Renal cortex interstitium (tissue), 11 donors: ENCODE results near the gene ARL6IP5. TPM values are rescaled to one million over a fixed set of nuclear protein-coding genes. Genes with fewer than 3 reads are reported as not detected.
A peak's percentile ranks its signal among the peaks of the same experiment; 100 is the strongest.

Source experiments
- DNase-seq, 11 donors: peaks; one replicate each; pipeline ENCODE4 v3.0.0-alpha.2; 2013; ENCODE audit warnings: low read depth in 9 of 11, low spot score in 4 of 11; ENCODE audit errors: extremely low read depth in 1 of 11
- polyA plus RNA-seq, 3 donors: library from polyadenylated mRNA; unstranded; fragments of 120-200 nt; gene quantifications; one replicate each; pipeline ENCODE4 v1.2.1, GENCODE V29; 2013; ENCODE audit not compliant: insufficient read length in 3 of 3

ARL6IP5 gene
- polyA plus RNA-seq, 3 donors: 90.5 to 105 (median 92.1) TPM

- peak in 9 of 11 donors; percentile 67 to 86 (median 82) for DNase-seq
These were observed 4.4 kb upstream of the ARL6IP5 start, which contains the start of gene UBA3 for GRCh38 chr3:69080233-69080920. Gene UBA3 (minus strand): TSS chr3:69080365. CDS start chr3:69080353, 12 bp downstream.

- DNase-seq: no peak
These were observed 3.0 kb upstream of the ARL6IP5 start for GRCh38 chr3:69081583-69082262.

GRCh38 chr3:69082361-69082760, 2.4 kb upstream of the ARL6IP5 start:
- no peak for DNase-seq

- DNase-seq: peak in 1 of 11 donors; percentile 18
These were observed 1.9 kb upstream of the ARL6IP5 start for GRCh38 chr3:69082805-69083204.

- no peak for DNase-seq
These were observed 563 bp downstream of the ARL6IP5 start for GRCh38 chr3:69085168-69085832.

GRCh38 chr3:69085833-69086722, 1.3 kb downstream of the ARL6IP5 start:
- DNase-seq: peak in 1 of 11 donors; percentile 29

- no peak for DNase-seq
These were observed 2.5 kb downstream of the ARL6IP5 start for GRCh38 chr3:69087030-69087791.

- no peak for DNase-seq
These were observed 3.3 kb downstream of the ARL6IP5 start for GRCh38 chr3:69088063-69088462.

- DNase-seq: no peak
These were observed 5.3 kb downstream of the ARL6IP5 start for GRCh38 chr3:69090021-69090420.

GRCh38 chr3:69091389-69092029, 6.8 kb downstream of the ARL6IP5 start:
- no peak for DNase-seq

- no peak for DNase-seq
These were observed 7.3 kb downstream of the ARL6IP5 start for GRCh38 chr3:69092030-69092516.

- no peak for DNase-seq
These were observed 9.9 kb downstream of the ARL6IP5 start for GRCh38 chr3:69094467-69095205.

GRCh38 chr3:69095636-69096035, 10.9 kb downstream of the ARL6IP5 start:
- no peak for DNase-seq

GRCh38 chr3:69096299-69096698, 11.6 kb downstream of the ARL6IP5 start:
- no peak for DNase-seq

- DNase-seq: no peak
These were observed 12.8 kb downstream of the ARL6IP5 start for GRCh38 chr3:69097407-69098086.

GRCh38 chr3:69099576-69099975, 14.8 kb downstream of the ARL6IP5 start:
- DNase-seq: no peak

GRCh38 chr3:69102384-69102783, 17.6 kb downstream of the ARL6IP5 start:
- no peak for DNase-seq
